ENCODE results near the gene RPS2.

The RPS2 gene

GRCh38 chr16:1938910-1939309 is 25.7 kb downstream of the RPS2 start:
- DNase-seq (ENCODE audit: low read depth, low spot score): no peak
- H3K4me3 ChIP-seq (ENCODE audit: low read depth, low read length): no peak overlapping the region
- in situ Hi-C loops (cut with HindIII; ENCODE audit: low sequenced_read_pairs): no loop called here
- no peak for TF ChIP-seq CTCF (IDR thresholded peaks at IDR 0.05; ENCODE audit: low read depth, low read length)

- no peak for TF ChIP-seq CTCF (IDR thresholded peaks at IDR 0.05; ENCODE audit: low read depth, low read length)
- in situ Hi-C loops (cut with HindIII; ENCODE audit: low sequenced_read_pairs): no loop called here
- DNase-seq (ENCODE audit: low read depth, low spot score): no peak
- H3K4me3 ChIP-seq (ENCODE audit: low read depth, low read length): no peak overlapping the region
These were observed 26.3 kb downstream of the RPS2 start for GRCh38 chr16:1938316-1938715.

DNA sequence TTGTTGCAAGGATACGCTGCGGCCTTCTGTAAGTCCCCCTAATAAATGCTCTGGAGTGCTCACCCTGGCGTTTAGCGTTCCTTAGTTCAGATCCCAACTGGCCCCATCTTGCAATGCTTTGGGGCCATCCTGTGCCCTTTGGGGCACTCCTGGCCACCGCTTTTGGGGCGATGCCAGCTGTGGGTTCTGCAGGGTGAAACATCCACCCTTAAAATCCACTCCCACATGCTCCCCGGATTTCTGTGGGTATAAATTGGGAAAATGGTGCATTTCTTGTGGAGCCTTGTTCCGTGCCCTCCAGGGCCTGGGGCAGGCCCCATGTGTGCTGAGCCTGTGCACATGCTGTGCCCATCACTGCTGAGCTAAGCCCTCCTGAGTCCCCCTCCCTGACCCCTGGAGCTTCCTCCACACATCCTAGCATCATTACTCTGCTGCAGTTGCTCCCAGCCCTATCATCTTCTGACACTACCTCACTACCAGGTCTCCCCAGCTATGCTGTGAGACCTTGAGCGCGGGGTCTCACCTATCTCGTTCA is 27.6 kb downstream of the RPS2 start:
- no peak overlapping the region for H3K4me3 ChIP-seq (ENCODE audit: low read depth, low read length)
- no peak for DNase-seq (ENCODE audit: low read depth, low spot score)
- no peak for TF ChIP-seq CTCF (IDR thresholded peaks at IDR 0.05; ENCODE audit: low read depth, low read length)
- in situ Hi-C loops (cut with HindIII; ENCODE audit: low sequenced_read_pairs): no loop called here

GRCh38 chr16:1933097-1933661 is 31.4 kb downstream of the RPS2 start:
- H3K4me3 ChIP-seq (ENCODE audit: low read depth, low read length): no peak overlapping the region
- in situ Hi-C loops (cut with HindIII; ENCODE audit: low sequenced_read_pairs): no loop called here
- DNase-seq (ENCODE audit: low read depth, low spot score): no peak
- no peak for TF ChIP-seq CTCF (IDR thresholded peaks at IDR 0.05; ENCODE audit: low read depth, low read length)

- no peak for DNase-seq (ENCODE audit: low read depth, low spot score)
- in situ Hi-C loops (cut with HindIII; ENCODE audit: low sequenced_read_pairs): no loop called here
- H3K4me3 ChIP-seq (ENCODE audit: low read depth, low read length): no peak overlapping the region
- TF ChIP-seq CTCF (IDR thresholded peaks at IDR 0.05; ENCODE audit: low read depth, low read length): peak; percentile 19
These were observed 32.3 kb downstream of the RPS2 start for GRCh38 chr16:1932050-1933028.

DNA sequence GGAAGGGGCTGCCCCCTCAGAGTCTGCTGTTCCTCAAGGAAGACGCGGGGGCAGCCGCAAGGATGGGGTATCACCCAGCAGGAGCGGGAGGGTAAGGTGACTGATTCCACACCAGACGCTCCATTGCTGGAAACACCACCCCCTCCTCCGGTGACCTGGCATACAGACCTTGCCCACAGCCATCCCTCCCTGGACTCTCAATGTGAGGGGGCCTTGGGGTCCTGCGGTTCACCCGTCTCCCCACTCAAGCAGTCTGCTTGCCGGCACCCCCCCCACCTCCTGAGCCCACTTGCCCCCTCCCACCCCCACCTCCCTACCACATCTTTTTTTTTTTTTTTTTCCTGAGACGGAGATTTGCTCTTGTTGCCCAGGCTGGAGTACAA is 34.3 kb downstream of the RPS2 start:
- no peak for DNase-seq (ENCODE audit: low read depth, low spot score)
- no peak for TF ChIP-seq CTCF (IDR thresholded peaks at IDR 0.05; ENCODE audit: low read depth, low read length)
- H3K4me3 ChIP-seq (ENCODE audit: low read depth, low read length): no peak overlapping the region
- in situ Hi-C loops (cut with HindIII; ENCODE audit: low sequenced_read_pairs): no loop called here

Data from astrocyte of the spinal cord (primary cell).